Testis (tissue), 2 donors: ENCODE results near the gene MAP3K4.

Experiments used
- CTCF ChIP-seq, 3 experiments: fragments of 450-650 bp in 2 of 3; fragments of 200-600 bp in 1 of 3; sonication (generic) in 1 of 3; IDR thresholded peaks; one replicate each; pipeline ENCODE4 v1.5.1; 2016 to 2019; ENCODE audit warnings: antibody characterized with exemption in 3 of 3, mild to moderate bottlenecking in 2 of 3, moderate library complexity in 1 of 3
- POLR2A ChIP-seq: fragments of 450-650 bp; IDR thresholded peaks from one replicate; pipeline ENCODE4 v1.6.1; 2017; ENCODE audit warnings: antibody characterized with exemption, mild to moderate bottlenecking, moderate library complexity

- TF ChIP-seq CTCF (IDR thresholded peaks at IDR 0.05) (no peak), POLR2A (no peak)
Observed at GRCh38 chr6:161085246-161085645, 93.7 kb downstream of the MAP3K4 start.
